GM21786 (cell line): ENCODE measurements around the gene WHRN.

Experiments
- ATAC-seq: cut with Tn5 transposase; IDR thresholded peaks from one replicate; pipeline ENCODE4 v1.9.1; 2021; ENCODE audit not compliant: unreplicated experiment

Gene WHRN

GRCh38 chr9:114515528-114515927, 10.3 kb upstream of the WHRN start:
- no peak for ATAC-seq

DNA sequence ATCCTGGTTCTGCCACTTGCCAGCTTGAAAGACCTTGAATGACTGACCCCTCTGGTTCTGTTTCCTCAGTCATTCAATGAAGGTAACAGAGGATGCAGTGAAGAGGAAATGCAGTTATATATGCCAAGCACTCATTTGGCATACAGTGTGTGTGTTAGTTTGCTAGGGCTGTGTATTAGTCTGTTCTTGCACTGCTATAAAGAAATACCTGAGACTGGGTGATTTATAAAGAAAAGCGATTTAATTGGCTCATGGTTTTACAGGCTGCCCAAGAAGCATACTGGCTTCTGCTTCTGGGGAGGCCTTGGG, 8.6 kb upstream of the WHRN start:
- no peak for ATAC-seq

GRCh38 chr9:114513055-114513958, 8.0 kb upstream of the WHRN start:
- no peak for ATAC-seq

DNA sequence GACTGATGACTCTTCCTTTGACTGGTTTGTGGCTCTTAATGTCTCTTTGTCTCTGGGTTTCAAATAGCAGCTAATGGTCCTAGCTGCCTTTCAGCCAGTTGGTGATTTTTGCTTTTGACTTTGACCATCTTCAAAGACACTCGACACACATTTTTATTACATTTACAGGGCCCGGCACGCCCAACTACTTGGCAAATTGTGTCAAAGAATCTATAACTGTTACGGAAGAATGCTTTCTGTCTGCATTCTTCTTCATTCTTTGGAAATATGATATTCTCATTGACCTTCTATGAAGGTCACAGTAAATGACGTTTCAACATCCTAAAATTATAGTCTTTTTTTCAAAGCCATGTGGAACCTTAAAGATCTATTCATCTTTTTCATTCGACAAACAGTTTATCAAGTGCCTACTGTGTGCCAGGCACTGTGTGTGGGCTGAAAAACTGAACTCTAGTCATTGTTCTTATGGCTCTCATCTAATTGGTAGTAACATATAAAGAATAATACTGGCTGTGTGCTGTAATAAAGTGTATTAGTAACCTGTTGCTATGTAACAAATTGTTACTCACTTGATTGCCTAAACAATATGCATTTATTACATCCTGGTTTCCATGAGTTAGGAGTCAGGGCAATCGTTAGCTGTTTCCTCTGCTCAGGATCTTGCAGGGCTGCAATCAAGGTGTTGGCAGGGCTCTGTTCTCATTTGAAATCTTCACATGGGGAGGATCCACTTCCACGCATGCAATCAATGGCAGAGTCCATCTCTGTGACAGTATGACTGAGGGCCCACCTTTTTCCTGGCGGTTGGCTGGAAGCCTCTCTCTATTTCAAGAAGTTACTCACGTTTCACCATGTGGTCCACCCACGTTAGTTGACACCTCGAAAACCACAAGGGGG, 7.0 kb upstream of the WHRN start:
- no peak for ATAC-seq

- ATAC-seq: no peak
Measured at GRCh38 chr9:114507726-114508125, 2.5 kb upstream of the WHRN start.

DNA sequence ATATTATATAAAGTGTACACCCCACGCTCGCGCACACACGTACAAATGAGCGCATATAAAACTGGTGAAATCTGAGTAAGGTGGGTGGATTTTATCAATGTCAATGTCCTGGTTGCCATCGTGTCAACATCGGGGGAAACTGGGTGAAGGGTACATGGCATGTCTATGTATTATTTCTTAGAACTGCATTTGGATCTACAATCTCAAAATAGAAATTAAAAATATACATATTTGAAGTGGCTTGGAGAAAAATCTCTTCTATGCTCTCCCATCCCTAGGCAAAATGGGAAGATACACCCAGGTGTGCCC, 763 bp upstream of the WHRN start:
- ATAC-seq: no peak

DNA sequence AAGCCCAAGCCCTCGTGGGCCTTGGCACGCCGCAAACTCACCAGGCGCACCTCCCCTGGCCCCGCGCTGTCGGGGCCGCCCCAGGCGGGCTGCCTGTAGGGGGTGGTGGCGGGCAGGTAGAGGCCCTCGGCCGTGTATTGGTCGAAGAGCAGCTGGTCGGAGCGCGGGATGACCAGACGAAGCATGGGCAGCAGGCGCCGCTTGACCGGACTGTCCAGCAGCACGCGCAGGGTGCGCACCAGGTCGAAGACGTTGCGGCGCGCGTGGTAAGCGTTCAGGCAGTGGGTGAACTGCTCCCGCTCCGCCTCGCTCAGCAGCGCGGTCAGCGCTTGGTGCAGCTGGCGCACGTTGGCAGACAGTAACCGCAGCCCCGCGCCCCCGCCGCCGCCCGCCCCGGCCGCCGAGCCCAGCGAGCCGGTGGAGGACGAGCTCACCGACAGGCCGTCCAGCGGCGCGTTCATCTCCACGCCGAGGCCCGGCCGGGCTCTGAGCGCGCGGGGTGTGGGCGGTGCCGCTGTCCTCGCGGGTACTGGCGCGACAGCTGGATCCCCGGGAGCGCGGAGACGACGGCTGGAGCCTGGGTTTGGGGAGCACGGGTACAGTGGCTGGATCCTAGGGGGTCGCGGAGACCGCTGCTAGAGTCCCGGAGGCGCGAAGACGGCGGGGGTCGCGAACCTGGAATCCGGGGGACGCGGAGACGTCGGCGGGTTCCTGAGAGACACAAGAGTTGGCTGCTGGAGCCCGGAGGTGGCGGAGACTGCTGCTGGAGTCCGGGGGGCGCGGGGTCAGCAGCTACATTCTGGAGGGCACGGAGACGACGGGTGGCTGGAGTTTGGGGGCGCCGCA, 709 bp downstream of the WHRN start:
- no peak for ATAC-seq

DNA sequence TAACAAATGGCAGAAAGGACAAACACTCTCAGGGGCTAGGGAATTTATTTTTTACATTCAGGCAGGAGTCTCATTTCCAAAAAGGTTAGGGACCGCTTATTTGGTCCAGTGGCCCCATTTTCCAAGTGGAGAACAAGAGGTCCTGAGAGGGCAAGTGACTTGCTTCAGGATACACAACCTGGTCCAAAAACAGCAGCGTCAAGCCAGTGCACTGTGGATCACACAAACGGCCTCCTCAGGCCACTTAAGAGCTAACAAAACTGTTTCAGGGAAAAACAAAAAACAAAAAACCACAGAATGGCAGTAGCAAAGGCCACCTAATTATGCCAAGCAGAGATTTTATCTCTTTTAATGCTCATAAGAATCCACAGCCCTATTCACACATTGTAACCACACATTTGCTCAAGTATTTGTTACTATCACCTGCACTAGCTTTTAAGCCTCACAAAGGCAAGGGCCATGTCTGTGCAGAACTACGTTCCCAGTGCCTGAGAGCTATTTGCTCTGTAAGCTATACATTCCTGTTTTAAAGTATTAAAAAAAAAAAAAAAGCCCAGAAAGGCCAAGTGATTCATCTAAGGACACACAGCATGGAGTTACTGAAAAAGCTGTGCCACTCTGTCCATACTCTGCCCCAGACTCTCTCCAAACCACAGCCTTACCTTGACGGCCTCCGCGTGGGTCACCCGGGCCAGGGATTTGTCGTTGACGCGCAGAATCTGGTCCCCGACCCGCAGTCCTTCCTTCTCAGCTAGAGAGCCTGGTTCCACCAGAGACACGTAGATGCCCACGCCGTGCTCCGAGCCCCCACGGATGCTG, 1.5 kb downstream of the WHRN start:
- ATAC-seq: no peak

DNA sequence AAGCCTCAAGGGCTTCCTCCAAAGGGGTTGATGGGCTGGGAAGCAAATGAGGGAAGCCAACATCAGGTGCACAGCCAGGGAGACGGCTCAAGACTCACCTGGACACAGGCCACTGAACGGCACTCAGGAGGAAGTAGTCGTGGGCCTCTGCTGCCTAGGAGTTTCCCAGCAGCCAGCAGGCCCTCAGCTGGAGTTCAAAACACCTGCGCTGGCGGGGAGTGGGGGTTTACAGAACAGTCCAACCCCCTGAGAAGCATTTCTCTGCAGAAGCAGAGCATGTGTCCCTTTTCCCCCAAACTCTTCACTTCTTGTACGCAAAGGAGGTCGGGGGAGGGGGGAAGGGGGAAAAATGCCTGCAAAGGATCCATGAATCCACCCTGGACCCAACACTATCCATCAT, 2.3 kb downstream of the WHRN start:
- no peak for ATAC-seq

DNA sequence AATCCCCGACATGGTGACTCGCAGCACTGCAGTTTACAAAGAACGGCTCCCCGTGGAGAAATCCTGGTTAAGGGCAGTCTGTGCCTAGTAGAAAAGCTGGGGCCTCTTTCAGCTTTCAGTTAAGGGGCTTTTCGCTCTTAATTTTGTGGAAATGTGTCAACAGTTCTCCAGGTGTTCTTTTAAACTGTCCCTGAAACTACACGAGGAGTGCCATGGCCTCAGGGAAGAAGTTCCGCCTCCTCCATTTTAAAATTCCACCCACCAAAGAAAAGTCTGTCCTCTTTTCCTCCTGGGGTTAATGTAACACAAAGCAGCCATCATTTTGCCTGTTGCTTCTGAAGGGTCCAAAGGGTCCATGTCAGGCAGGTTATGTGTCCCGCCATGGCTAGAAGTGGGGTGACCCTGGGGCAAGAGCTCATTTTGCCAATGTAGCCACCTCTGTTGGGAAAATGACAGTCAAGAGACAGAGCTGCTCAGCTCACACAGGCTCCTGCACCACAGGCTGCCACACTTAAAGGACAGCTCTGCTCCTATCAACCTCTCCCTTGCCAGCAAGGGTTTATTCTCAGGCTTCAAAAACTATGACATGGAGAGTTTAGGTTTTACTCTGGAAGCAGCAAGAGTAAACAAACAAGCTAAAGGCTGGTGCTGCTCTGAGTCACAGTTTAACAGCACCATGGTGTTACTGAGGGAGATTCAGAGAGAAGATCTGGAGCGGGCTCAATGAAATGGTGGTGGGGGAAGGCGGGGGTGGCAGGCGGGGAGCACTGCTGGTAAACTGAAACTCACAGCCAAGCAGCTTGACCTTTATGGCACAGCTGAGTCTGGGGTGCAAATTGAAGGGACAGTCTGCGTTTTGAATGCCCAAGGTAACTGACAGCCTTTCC, 3.2 kb downstream of the WHRN start:
- ATAC-seq: no peak

DNA sequence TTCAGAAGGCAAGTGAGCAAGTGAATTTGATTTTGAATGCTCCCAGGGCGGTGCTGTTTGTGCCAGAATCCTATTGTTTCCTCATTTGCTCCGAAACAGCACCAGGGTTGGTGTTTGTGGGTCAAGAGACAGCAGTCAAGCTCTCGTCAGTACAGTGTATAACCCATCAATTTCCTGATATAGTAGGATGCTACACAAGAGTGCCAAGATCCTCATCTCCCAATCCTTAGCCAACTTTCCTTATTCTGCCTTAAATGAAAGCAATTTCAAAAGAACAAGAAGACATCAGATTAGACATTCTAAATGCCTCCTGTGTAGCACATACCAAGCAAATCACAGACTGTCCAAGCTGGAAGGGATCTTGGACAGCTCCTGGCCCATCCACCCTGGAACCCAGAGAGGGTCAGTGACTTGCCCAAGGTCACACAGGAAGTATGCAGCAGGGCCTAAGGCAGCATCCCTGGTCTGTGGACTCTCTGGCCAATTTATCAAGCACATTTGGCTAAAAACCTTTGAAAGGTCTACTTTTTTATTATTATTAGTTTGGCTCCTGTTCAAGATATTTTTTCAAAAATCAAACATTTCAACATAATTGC, 4.5 kb downstream of the WHRN start:
- ATAC-seq: no peak

DNA sequence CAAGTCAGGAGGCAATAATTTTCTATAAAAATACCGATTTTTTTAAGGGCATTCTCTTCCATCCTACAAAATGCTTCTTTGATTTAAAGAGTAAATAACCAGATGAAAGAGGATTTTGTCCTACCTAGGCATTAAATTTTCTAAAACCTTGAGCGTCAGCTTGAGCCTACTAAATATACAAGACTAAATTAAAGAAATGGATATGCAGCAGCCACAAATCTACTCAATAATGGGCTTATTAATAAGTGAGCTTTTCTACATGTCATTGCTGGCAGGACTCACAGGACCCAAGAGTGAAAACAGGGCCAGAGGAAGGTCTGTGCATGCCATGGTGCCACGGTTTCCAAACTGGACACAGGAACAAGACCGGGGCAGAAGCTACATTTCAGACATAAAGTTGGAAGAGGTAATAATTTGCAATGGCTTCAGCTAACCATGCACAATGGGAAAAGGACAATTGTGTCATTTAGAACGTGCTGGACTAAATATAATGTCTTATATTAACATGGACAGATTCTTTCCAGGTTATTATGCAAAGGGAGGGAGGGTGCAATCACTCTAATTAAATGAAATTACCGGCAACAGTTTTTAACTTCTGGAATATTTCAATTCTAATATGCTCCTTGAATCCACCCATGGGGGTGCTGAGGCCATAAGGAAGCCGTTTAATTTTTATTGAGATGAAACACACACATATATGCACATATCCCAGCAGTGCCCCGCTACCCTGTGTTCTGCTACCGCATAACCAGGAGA, 5.2 kb downstream of the WHRN start:
- no peak for ATAC-seq

GRCh38 chr9:114499528-114499927, 5.7 kb downstream of the WHRN start:
- ATAC-seq: no peak

- no peak for ATAC-seq
Measured at GRCh38 chr9:114497727-114498382, 7.4 kb downstream of the WHRN start.

- no peak for ATAC-seq
Measured at GRCh38 chr9:114497236-114497635, 8.0 kb downstream of the WHRN start.

- ATAC-seq: no peak
Measured at GRCh38 chr9:114496011-114496410, 9.3 kb downstream of the WHRN start.

DNA sequence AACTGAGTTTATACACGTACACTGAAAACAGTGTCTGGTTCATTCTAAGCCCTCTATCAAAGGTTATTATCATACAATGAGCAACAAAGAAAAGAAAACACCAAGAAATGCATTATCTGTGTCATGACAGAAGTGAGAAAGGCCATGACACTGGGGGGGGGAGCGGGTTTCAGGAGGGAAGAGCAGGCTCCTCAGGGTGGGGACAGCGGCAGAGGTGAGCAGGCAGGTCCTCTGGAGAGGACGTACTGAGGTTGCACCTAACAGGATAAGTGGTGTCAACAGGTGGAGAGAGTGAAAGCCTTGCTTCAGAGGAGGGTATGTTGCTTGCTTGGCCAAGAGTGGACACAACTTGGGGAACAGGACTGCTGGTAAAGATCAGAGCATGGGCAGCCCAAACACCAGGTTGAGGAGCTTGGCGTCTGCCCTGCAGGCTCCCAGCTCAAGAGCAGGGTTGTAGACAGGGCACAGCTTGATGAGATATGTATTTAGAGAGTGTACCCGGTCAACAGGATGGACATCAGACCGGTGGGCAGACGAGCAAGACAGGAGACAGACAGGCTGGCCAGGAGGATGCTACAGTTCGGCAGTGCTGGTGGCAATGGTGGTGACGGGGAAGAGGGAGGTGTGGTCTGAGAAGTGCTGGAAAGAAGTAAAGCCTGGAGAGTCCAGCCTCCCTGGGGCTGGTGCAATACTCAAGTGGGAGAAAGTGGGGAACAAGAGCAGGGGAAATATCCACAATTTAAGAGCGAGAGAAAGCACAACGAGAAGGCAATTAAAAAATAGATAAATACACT, 10.3 kb downstream of the WHRN start:
- no peak for ATAC-seq
